Endodermal cell (in vitro differentiated cells): ENCODE measurements around the gene SPOCK2. TPM values are rescaled to one million over a fixed set of nuclear protein-coding genes. Genes with fewer than 3 reads are reported as not detected.

Experiments used
- DNase-seq: peaks from one replicate; pipeline ENCODE4 v3.0.0-alpha.2; 2017
- H3K27ac ChIP-seq: 2 replicates; pipeline ENCODE4 v1.5.1; 2013; ENCODE audit warnings: mild to moderate bottlenecking, low read depth, low read length, moderate library complexity
- H3K27me3 ChIP-seq: 2 replicates; pipeline ENCODE4 v1.6.1; 2013; ENCODE audit warnings: mild to moderate bottlenecking, low read length, moderate library complexity; ENCODE audit not compliant: insufficient read depth, control insufficient read depth, poor library complexity, severe bottlenecking
- H3K36me3 ChIP-seq: 2 replicates; pipeline ENCODE4 v1.7.0; 2013; ENCODE audit warnings: mild to moderate bottlenecking, low read length, moderate library complexity; ENCODE audit not compliant: control insufficient read depth, insufficient read depth
- H3K4me1 ChIP-seq: one replicate; pipeline ENCODE4 v1.7.0; 2013; ENCODE audit warnings: low read length; ENCODE audit not compliant: control insufficient read depth, insufficient read depth
- H3K4me3 ChIP-seq: 2 replicates; pipeline ENCODE4 v1.5.1; 2013; ENCODE audit warnings: mild to moderate bottlenecking, low read length, moderate library complexity
- H3K9ac ChIP-seq: 2 replicates; pipeline ENCODE4 v1.6.1; 2013; ENCODE audit warnings: mild to moderate bottlenecking, low read length, moderate library complexity; ENCODE audit not compliant: poor library complexity, severe bottlenecking; ENCODE audit errors: extremely low read depth
- H3K9me3 ChIP-seq: 2 replicates; pipeline ENCODE4 v1.6.1; 2013; ENCODE audit warnings: mild to moderate bottlenecking, low read length, moderate library complexity; ENCODE audit not compliant: control insufficient read depth
- H3K27ac Mint-ChIP-seq: 2 replicates; pipeline ENCODE4 v1.8.0; 2020; ENCODE audit warnings: mixed read lengths
- H3K27me3 Mint-ChIP-seq: 2 replicates; pipeline ENCODE4 v1.8.0; 2021; ENCODE audit warnings: mild to moderate bottlenecking, mixed read lengths; ENCODE audit not compliant: insufficient read depth
- H3K36me3 Mint-ChIP-seq: 2 replicates; pipeline ENCODE4 v1.8.0; 2020; ENCODE audit warnings: low read depth, mixed read lengths
- H3K4me1 Mint-ChIP-seq: 2 replicates; pipeline ENCODE4 v1.8.0; 2020; ENCODE audit warnings: mixed read lengths
- H3K4me3 Mint-ChIP-seq: 2 replicates; pipeline ENCODE4 v1.8.0; 2020; ENCODE audit warnings: mild to moderate bottlenecking, moderate library complexity, mixed read lengths
- H3K9me3 Mint-ChIP-seq: 2 replicates; pipeline ENCODE4 v1.8.0; 2020; ENCODE audit warnings: mild to moderate bottlenecking, mixed read lengths
- CTCF ChIP-seq: fragments of 200-600 bp; sonication (generic); conservative IDR thresholded peaks from 2 replicates; pipeline ENCODE4 v1.5.0; 2021; ENCODE audit warnings: antibody characterized with exemption, mild to moderate bottlenecking
- WGBS, 2 experiments: methylation state at CpG; one replicate each; pipeline versions ENCODE4 v1.1.5 to v1.1.7; 2013; ENCODE audit warnings: missing lambda C conversion rate in 2 of 2, mixed read lengths in 1 of 2; ENCODE audit not compliant: insufficient coverage in 1 of 2, insufficient read length in 1 of 2; 5-methylcytosine and 5-hydroxymethylcytosine counted together
- total RNA-seq, 2 donors: library from RNA; stranded (reverse); fragmentation: NEBNext Ultra II Directional in 1 of 2; extraction: Animal tissue kit (Norgen Biotek cat#: 25700) in 1 of 2; gene quantifications; 2 replicates in 1 of 2; 3 replicates in 1 of 2; pipeline ENCODE4 v1.2.1, GENCODE V29; 2021

SPOCK2 gene
- total RNA-seq, 2 donors from 2014 or later, result 1.6 to 3.7 TPM

- Mint-ChIP-seq H3K36me3 (no peaks in the 10 kb centered on the region), H3K27me3 (no peaks in the 10 kb centered on the region), H3K4me1 (no peaks in the 10 kb centered on the region), H3K9me3 (no peaks in the 10 kb centered on the region), H3K27ac (peak overlapping the region; percentile 16), H3K4me3 (no peak overlapping the region)
- Histone ChIP-seq H3K4me1 (no peaks in the 10 kb centered on the region), H3K27me3 (no peaks in the 10 kb centered on the region), H3K36me3 (no peaks in the 10 kb centered on the region), H3K27ac (no peak overlapping the region), H3K9me3 (no peaks in the 10 kb centered on the region), H3K4me3 (no peak overlapping the region), H3K9ac (no peak overlapping the region)
- DNase-seq, result no peak
- no peak for TF ChIP-seq CTCF
- WGBS, 2 experiments, result 53 to 78% methylated on average over 6 to 12 of the region's 12 CpGs
Observed at GRCh38 chr10:72068901-72069446, 19.4 kb downstream of the SPOCK2 start.

DNA sequence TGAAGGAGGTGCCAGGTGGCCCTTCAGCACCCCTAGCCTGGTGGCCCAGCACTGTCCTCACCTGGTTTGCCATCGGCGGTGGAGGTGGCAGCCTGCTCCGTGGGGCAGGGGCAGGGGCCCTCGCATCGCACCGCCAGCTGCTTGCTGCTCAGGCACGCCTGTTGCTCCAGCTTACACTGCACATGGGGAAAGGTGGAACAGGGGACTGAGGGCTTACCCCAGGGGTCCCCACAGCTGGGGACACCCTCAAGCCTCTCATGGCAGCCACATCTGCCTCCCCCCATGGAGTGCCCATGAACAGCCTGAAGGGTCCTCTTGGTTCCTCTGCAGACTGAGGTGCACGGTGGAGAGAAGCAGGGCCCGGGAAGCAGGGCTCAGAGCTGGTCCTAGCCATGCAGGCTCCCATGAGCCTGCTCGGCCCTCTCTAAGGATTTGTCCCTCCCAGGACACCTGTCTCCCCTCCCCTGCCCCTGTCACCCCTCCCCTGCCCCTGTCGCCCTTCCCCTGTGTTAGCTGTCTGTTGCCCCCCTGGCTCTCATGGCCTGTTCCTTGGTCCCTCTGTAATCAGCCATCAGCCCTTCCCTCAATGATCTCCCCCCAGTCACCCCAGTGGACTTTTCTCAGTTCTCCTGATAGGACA, 20.1 kb downstream of the SPOCK2 start:
- no peaks in the 10 kb centered on the region for H3K36me3 Mint-ChIP-seq
- no peak for TF ChIP-seq CTCF
- H3K9me3 ChIP-seq, result no peaks in the 10 kb centered on the region
- no peaks in the 10 kb centered on the region for H3K4me1 Mint-ChIP-seq
- H3K27ac ChIP-seq, result no peak overlapping the region
- WGBS, 2 experiments, result 95 to 100% methylated on average over 5 to 11 of the region's 11 CpGs
- H3K4me3 ChIP-seq, result no peak overlapping the region
- no peaks in the 10 kb centered on the region for H3K36me3 ChIP-seq
- no peaks in the 10 kb centered on the region for H3K4me1 ChIP-seq
- no peak overlapping the region for H3K27ac Mint-ChIP-seq
- H3K27me3 Mint-ChIP-seq, result no peaks in the 10 kb centered on the region
- no peaks in the 10 kb centered on the region for H3K27me3 ChIP-seq
- H3K4me3 Mint-ChIP-seq, result no peak overlapping the region
- no peaks in the 10 kb centered on the region for H3K9me3 Mint-ChIP-seq
- H3K9ac ChIP-seq, result no peak overlapping the region
- no peak for DNase-seq

DNA sequence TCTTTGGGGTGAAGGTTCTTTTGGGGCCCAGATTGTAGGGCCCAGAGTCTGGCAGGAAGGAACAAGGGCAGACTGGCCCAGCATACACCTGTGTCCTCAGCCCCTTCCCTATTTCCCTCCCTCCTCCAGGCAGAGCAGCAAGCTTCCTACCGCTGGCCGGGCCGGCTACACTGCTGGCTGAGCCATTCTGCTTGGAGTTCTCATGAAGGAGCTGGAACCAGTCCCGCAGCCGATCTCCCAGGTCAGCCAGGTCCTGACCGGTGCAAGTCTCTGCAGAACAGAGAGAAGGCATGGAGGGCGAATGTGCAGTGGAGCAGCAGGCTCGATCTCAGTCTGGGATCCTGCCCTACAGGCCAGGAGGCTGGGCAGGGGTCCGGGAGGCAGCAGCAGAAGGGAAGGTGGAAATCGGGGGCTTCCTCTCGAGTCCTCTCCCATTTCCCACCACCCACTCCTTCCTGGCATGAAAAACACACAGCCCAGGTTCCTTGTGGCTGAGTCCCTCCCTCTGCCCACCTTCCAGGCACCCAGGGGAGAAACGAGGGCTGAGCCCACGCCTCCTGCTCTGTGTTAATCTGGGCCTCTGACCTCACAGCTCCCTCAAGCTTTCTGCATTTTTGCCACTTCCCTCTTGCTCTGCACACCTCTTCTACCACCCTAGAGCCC, 20.8 kb downstream of the SPOCK2 start:
- no peak for TF ChIP-seq CTCF
- Histone ChIP-seq H3K9me3 (no peaks in the 10 kb centered on the region), H3K4me3 (no peak overlapping the region), H3K27ac (no peak overlapping the region), H3K27me3 (no peaks in the 10 kb centered on the region), H3K9ac (no peak overlapping the region), H3K4me1 (no peaks in the 10 kb centered on the region), H3K36me3 (no peaks in the 10 kb centered on the region)
- 93 to 100% methylated on average over 4 to 13 of the region's 13 CpGs for WGBS, 2 experiments
- DNase-seq, result no peak
- Mint-ChIP-seq H3K27me3 (no peaks in the 10 kb centered on the region), H3K4me1 (no peaks in the 10 kb centered on the region), H3K27ac (no peak overlapping the region), H3K36me3 (no peaks in the 10 kb centered on the region), H3K9me3 (no peaks in the 10 kb centered on the region), H3K4me3 (no peak overlapping the region)
